Stimulated activated memory B cell treated with anti-CD40 and anti-IgM and Interleukin-4, amounts not matched to agents 10 μg/mL and 1 μg/mL and 100 μg/mL, for 72 hours (primary cell): ENCODE measurements around the gene TRPM2.
"Not testable (repeated sequence)": the region's sequence is repeated elsewhere in the genome, so short reads cannot be mapped to it uniquely, and the experiment has no call there.

Experiments used
- ATAC-seq: fragments of 150-1000 bp; cut with Tn5 transposase; 2 replicates; pipeline ENCODE4 v1.10.0; 2021
- H3K27ac Mint-ChIP-seq: one replicate; pipeline ENCODE4 v1.8.0; 2022; ENCODE audit warnings: mild to moderate bottlenecking, mixed read lengths
- H3K27me3 Mint-ChIP-seq: one replicate; pipeline ENCODE4 v1.8.0; 2022; ENCODE audit warnings: mixed read lengths
- H3K36me3 Mint-ChIP-seq: one replicate; pipeline ENCODE4 v1.8.0; 2022; ENCODE audit warnings: mixed read lengths
- H3K4me1 Mint-ChIP-seq: one replicate; pipeline ENCODE4 v1.8.0; 2022; ENCODE audit warnings: mixed read lengths
- H3K4me3 Mint-ChIP-seq: one replicate; pipeline ENCODE4 v1.8.0; 2022; ENCODE audit warnings: mild to moderate bottlenecking, moderate library complexity, mixed read lengths
- H3K9me3 Mint-ChIP-seq: one replicate; pipeline ENCODE4 v1.8.0; 2022; ENCODE audit warnings: mixed read lengths

TRPM2 gene

DNA sequence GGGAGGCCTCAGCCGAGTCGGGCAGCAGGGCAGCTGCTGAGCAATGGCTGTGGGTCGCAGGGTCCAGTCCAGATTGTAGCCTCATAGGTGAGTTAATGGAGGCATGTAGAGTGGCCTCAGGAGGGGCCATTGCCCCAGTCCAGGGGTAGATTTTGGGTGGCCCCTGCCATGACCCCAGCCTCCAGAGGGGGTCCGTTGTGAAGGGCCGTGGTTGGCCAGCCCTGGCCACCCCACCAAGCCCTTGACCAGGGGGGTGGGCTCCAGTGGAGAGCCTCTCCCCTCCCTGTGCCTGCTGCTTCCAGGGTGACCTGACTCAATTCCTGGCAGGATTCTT, 26.1 kb downstream of the TRPM2 start:
- H3K27me3 Mint-ChIP-seq: no peaks in the 10 kb centered on the region
- no peak overlapping the region for H3K4me3 Mint-ChIP-seq
- H3K4me1 Mint-ChIP-seq: peaks cover 22% of the 10 kb centered on the region
- peaks cover 38% of the 10 kb centered on the region for H3K36me3 Mint-ChIP-seq
- H3K9me3 Mint-ChIP-seq: peaks cover 19% of the 10 kb centered on the region
- no peak for ATAC-seq
- H3K27ac Mint-ChIP-seq: no peak overlapping the region

DNA sequence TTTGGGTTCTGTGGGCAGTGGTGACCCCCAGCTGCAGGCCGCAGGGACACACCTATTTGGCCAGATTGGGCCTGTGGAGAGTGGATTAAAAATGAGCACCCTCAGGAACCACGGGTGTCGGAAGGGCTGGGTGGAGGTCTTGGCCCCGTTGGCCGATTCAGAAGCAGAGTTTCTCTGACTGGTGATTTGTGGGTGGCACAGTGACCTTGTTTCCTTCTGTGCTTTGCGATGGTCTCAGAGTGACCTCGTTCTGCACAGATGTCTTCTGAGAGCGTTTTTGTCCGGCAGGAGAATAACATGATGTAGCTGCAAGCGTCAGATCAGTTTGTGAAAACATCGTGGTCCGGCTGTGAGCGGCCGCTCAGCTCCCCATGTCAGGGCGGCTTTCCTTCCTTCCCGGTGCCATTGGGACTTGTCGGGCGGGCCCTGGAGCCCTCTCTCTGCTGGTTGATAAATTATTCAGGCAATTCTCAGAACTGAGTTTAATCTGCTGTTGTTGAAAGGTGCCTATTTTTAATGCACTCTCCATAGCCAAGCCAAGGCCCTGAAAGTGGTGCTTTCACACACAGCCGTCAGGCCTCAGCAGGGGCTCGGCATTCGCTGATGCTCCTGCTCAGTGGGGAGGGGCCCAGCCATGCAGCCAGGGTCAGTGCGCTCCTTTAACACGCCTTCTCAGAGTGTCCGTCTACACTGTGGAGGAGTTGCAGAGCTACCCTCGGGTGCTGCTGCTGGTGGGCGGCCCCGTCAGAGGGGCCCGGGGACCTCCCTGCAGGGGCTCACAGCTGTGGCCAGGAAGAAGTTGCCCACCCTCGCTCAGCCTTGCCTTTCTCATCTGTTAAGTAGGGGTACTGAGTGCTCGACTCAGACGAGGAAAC, 26.8 kb downstream of the TRPM2 start:
- H3K27ac Mint-ChIP-seq: no peak overlapping the region
- no peaks in the 10 kb centered on the region for H3K27me3 Mint-ChIP-seq
- peaks cover 40% of the 10 kb centered on the region for H3K36me3 Mint-ChIP-seq
- H3K4me3 Mint-ChIP-seq: no peak overlapping the region
- no peak for ATAC-seq
- H3K4me1 Mint-ChIP-seq: peaks cover 16% of the 10 kb centered on the region
- peaks cover 16% of the 10 kb centered on the region for H3K9me3 Mint-ChIP-seq

DNA sequence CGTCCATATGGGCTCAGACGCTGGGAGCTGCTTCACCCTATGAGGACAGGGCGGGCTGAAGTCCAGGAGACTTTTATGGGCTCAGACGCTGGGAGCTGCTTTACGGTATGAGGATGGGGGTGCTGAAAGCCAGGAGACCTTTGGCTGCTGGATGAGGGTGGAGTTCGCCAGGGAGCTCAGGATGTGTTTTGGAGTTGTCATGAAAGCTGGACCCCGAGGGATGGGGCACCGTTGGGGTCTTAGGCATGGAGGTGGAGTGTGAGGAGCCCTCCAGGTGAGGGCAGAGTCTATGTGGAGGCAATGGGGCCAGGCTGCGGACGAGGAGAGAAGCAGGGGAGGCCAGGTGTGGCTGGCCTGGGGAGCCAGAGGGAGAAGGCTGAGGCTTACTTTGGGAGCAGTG, 27.5 kb downstream of the TRPM2 start:
- H3K36me3 Mint-ChIP-seq: peaks cover 41% of the 10 kb centered on the region
- no peaks in the 10 kb centered on the region for H3K27me3 Mint-ChIP-seq
- ATAC-seq: no peak
- peaks cover 20% of the 10 kb centered on the region for H3K9me3 Mint-ChIP-seq
- H3K4me1 Mint-ChIP-seq: peaks cover 9% of the 10 kb centered on the region
- H3K4me3 Mint-ChIP-seq: no peak overlapping the region
- no peak overlapping the region for H3K27ac Mint-ChIP-seq

DNA sequence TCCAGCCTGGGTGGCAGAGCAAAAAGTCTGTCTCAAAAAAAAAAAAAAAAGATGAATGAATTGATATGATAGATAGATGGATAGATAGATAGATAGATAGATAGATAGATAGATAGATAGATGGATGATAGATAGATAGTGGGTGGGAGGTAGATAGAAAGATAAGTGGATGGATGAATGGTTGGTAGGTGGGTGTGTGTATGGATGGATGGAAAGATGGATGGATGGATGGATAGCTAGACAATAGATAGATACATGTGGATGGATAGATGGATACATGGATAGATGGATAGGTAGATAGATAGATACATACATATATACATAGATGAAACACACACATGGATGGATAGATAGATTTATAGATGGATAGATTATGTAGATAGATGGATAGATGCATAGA, 28.5 kb downstream of the TRPM2 start:
- Mint-ChIP-seq H3K27me3 (no peaks in the 10 kb centered on the region), H3K4me3 (no peak overlapping the region), H3K9me3 (peaks cover 20% of the 10 kb centered on the region), H3K4me1 (peaks cover 3% of the 10 kb centered on the region), H3K36me3 (peaks cover 41% of the 10 kb centered on the region), H3K27ac (no peak overlapping the region)
- ATAC-seq: no peak

DNA sequence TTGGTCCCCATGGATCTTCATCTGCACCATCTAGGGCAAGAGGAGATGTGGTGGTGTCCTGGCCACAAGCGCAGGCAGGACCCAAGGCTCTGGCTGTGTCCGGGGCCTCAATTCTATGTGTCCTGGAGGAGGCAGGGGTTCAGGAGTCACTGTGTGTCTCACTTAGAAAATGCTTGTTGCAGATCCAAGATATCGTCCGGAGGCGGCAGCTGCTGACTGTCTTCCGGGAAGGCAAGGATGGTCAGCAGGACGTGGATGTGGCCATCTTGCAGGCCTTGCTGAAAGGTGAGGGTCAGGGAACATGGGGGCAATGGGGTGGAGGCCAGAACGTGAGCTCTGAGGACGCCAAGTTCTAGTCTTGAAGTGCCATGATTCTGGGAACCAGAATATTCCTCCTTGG, 29.1 kb downstream of the TRPM2 start:
- Mint-ChIP-seq H3K27me3 (no peaks in the 10 kb centered on the region), H3K9me3 (peaks cover 20% of the 10 kb centered on the region), H3K27ac (no peak overlapping the region), H3K36me3 (peaks cover 41% of the 10 kb centered on the region), H3K4me1 (no peaks in the 10 kb centered on the region), H3K4me3 (no peak overlapping the region)
- ATAC-seq: no peak

DNA sequence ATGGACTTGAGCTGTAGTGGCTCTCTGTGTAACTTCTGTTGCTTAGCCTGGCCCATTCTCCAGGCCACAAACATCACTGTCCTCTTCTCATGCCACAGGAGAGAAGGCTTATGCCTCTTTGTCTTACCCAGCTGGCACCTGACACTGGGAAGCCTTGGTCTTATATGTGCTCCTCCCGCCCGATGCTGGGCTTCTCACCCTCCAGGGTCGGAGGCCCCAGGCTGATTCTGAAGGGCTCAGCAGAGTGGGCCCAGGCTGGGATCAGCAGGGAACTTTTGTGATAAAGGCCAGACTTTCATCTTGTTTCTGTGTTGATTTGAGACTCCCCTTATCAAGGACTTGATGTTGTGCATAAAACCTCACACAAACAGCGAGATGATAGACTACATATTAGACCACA, 29.8 kb downstream of the TRPM2 start:
- Mint-ChIP-seq H3K4me3 (no peak overlapping the region), H3K9me3 (peaks cover 20% of the 10 kb centered on the region), H3K4me1 (no peaks in the 10 kb centered on the region), H3K27ac (no peak overlapping the region), H3K36me3 (peaks cover 41% of the 10 kb centered on the region), H3K27me3 (no peaks in the 10 kb centered on the region)
- no peak for ATAC-seq

DNA sequence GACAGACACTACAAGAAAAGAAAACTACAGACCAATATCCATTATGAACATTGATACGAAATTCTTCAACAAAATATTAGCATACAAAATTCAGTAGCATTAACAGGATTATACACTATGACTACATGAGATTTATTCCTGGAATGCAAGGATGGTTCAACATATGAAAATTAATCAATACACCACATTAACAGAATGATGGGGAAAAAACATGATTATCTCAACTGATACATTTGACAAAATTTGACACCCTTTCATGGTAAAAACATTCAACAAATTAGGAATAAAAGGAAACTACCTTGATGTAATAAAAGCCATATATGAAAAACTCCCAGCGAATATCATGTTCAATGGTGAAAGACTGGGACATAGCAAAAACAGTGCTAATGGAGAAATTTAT, 31.5 kb downstream of the TRPM2 start:
- H3K27me3 Mint-ChIP-seq: no peaks in the 10 kb centered on the region
- H3K4me1 Mint-ChIP-seq: no peaks in the 10 kb centered on the region
- no peak for ATAC-seq
- H3K36me3 Mint-ChIP-seq: peaks cover 41% of the 10 kb centered on the region
- no peak overlapping the region for H3K4me3 Mint-ChIP-seq
- H3K9me3 Mint-ChIP-seq: peaks cover 20% of the 10 kb centered on the region
- H3K27ac Mint-ChIP-seq: no peak overlapping the region

DNA sequence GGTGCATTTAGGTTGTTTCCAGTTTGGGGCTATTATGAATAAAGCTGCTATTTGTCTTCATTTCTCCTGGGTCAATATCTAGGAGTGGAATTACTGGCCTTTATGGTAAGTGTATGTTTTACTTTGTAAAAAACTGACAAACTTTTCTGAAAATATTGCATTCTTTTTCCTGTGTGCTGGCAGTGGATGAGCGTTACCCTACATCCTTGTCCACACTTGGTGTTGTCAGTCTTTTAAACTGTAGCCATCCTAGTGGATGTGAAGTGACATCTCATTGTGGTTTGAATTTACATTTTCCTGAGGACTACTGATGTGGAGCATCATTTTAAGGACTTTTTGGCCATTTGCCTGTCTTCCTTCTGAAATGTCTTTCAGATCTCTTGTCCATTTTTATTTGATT, 35.9 kb downstream of the TRPM2 start:
- H3K27ac Mint-ChIP-seq: no peak overlapping the region
- peaks cover 13% of the 10 kb centered on the region for H3K36me3 Mint-ChIP-seq
- no peaks in the 10 kb centered on the region for H3K27me3 Mint-ChIP-seq
- H3K4me3 Mint-ChIP-seq: no peak overlapping the region
- peaks cover 10% of the 10 kb centered on the region for H3K4me1 Mint-ChIP-seq
- H3K9me3 Mint-ChIP-seq: peaks cover 4% of the 10 kb centered on the region
- ATAC-seq: no peak

DNA sequence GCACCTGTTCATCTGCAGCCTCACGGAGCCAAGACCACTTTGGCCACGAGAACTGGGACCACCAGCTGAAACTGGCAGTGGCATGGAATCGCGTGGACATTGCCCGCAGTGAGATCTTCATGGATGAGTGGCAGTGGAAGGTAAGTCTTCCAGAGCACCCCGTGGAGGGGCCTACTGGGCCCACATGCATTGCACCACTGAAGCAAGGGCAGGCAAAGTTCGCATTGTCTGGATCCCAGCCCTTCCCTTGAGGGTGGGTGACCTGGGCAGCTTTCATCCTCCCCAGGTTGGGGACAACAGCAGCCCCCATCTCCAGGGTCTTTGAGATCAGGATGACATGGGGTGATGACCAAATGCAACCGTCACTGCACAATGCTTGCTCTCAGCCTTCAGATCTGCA, 37.5 kb downstream of the TRPM2 start:
- Mint-ChIP-seq H3K4me3 (no peak overlapping the region), H3K9me3 (no peaks in the 10 kb centered on the region), H3K36me3 (no peaks in the 10 kb centered on the region), H3K4me1 (peaks cover 10% of the 10 kb centered on the region), H3K27me3 (no peaks in the 10 kb centered on the region), H3K27ac (no peak overlapping the region)
- ATAC-seq: no peak

DNA sequence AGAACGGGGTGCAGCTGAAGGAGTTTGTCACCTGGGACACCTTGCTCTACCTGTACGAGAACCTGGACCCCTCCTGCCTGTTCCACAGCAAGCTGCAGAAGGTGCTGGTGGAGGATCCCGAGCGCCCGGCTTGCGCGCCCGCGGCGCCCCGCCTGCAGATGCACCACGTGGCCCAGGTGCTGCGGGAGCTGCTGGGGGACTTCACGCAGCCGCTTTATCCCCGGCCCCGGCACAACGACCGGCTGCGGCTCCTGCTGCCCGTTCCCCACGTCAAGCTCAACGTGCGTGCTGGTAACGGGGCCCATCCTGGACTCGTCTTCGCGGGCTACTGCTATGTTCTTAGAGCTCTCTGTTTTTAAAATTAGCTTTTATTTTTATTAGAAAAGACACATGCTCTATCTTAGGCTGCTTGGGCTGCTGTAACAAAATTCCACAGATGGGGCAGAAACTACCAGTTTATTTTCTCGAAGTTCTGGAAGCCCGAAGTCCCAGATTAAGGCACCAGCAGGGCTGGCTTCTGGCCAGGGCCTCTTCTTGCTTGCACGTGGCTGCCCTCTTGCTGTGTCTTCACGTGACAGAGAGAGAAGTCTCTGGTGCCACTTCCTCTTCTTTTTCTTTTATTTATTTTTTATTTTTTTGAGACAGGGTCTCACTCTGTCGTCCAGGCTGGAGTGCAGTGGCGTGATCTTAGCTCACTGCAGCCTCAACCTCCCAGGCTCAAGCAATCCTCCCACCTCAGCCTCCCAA, 38.1 kb downstream of the TRPM2 start:
- peak; percentile 45 for ATAC-seq
- H3K9me3 Mint-ChIP-seq: no peaks in the 10 kb centered on the region
- H3K36me3 Mint-ChIP-seq: no peaks in the 10 kb centered on the region
- H3K27ac Mint-ChIP-seq: peak overlapping the region; percentile 46
- H3K4me3 Mint-ChIP-seq: no peak overlapping the region
- H3K4me1 Mint-ChIP-seq: peaks cover 10% of the 10 kb centered on the region
- H3K27me3 Mint-ChIP-seq: no peaks in the 10 kb centered on the region

DNA sequence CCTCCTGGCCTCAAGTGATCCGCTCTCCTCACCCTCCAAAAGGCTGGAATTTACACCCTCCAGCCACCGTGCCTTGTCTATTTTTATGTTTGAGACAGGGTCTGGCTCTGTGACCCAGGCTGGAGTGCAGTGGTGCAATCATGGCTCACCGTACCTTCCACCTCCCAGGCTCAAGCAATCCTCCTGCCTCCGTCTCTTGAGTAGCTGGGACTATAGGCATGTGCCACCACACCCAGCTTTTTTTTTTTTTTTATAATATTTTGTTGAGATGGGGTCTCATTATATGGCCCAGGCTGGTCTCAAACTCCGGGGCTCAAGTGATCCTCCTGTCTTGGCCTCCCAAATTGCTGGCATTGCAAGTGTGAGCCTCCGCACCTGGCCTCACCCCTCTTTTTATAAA, 38.8 kb downstream of the TRPM2 start:
- no peak for ATAC-seq

DNA sequence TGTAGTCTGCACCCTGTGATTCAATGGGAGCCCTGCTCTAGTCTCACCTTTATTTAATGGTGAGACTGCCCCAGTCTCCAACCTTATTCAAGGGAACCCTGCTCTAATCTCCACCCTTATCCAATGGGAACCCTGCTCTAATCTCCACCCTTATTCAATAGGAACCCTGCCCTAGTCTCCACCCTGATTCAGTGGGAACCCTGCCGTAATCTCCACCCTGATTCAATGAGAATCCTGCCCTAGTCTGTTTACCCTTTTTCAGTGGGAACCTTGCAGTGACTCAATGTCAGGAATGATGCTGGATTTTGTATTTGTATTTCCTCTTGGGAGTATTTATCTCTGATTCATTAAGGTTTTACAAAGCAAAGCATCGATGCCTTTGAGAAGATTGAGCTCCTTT, 39.5 kb downstream of the TRPM2 start:
- no peaks in the 10 kb centered on the region for H3K9me3 Mint-ChIP-seq
- H3K36me3 Mint-ChIP-seq: no peaks in the 10 kb centered on the region
- peaks cover 10% of the 10 kb centered on the region for H3K4me1 Mint-ChIP-seq
- H3K27ac Mint-ChIP-seq: no peak overlapping the region
- H3K27me3 Mint-ChIP-seq: no peaks in the 10 kb centered on the region
- H3K4me3 Mint-ChIP-seq: no peak overlapping the region
- ATAC-seq: no peak

More for the DNA sequence above, 38.8 kb downstream of the TRPM2 start:
- Mint-ChIP-seq H3K4me3 (no peak overlapping the region), H3K4me1 (peaks cover 10% of the 10 kb centered on the region), H3K27me3 (no peaks in the 10 kb centered on the region), H3K27ac (peak overlapping the region; percentile 46), H3K36me3 (no peaks in the 10 kb centered on the region), H3K9me3 (no peaks in the 10 kb centered on the region)

DNA sequence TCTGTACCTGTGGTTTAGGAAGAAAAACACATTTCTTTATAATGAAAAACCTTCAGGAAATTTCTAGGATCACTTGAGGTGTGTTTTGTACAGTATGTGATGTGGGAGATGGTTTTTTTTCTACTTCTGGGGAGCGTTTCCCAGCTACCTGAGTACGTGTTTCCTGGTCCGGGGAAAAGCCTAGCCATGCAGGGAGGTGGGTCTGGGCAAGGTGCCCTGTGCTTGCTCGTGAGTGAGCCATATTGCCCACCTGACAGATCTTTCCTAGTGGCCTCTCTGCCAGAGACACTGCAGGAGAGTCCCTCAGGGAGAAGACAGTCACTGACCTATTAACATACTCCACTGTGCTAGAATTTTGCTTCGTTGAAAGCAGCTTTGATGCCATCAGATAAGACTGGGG, 41.3 kb downstream of the TRPM2 start:
- H3K27me3 Mint-ChIP-seq: no peaks in the 10 kb centered on the region
- peaks cover 10% of the 10 kb centered on the region for H3K4me1 Mint-ChIP-seq
- no peak overlapping the region for H3K27ac Mint-ChIP-seq
- no peak overlapping the region for H3K4me3 Mint-ChIP-seq
- ATAC-seq: no peak
- H3K36me3 Mint-ChIP-seq: no peaks in the 10 kb centered on the region
- no peaks in the 10 kb centered on the region for H3K9me3 Mint-ChIP-seq

DNA sequence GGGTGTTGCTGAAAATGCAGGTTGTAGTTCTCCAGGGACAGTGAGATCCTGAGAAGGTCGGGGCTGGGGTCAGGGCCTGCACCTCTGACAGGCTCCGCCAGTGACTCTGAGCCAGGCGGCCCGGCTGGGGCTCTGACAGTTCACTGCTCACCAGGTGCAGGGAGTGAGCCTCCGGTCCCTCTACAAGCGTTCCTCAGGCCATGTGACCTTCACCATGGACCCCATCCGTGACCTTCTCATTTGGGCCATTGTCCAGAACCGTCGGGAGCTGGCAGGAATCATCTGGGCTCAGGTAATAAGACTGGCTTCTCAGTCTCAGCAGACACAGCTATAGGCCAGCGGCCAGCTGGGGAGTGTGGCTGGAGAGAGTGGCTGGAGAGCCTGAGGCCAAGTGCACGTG, 41.8 kb downstream of the TRPM2 start:
- Mint-ChIP-seq H3K27me3 (no peaks in the 10 kb centered on the region), H3K4me1 (peaks cover 10% of the 10 kb centered on the region), H3K27ac (no peak overlapping the region), H3K36me3 (no peaks in the 10 kb centered on the region), H3K9me3 (no peaks in the 10 kb centered on the region), H3K4me3 (no peak overlapping the region)
- no peak for ATAC-seq

DNA sequence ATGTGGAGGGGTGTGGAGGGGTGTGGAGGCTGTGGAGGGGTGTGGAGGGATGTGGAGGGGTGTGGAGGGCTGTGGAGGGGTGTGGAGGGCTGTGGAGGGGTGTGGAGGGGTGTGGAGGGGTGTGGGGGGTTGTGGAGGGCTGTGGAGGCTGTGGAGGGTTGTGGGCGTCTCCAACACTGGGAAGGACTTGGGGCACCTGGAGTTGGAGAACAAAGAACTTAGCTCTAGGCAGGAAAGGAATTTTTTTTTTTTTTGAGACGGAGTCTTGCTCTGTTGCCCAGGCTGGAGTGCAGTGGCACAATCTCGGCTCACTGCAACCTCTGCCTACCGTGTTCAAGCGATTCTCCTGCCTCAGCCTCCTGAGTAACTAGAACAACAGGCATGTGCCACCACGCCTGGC, 43.4 kb downstream of the TRPM2 start:
- not testable (repeated sequence) for H3K27me3 Mint-ChIP-seq, H3K4me1 Mint-ChIP-seq, H3K27ac Mint-ChIP-seq, H3K4me3 Mint-ChIP-seq, H3K9me3 Mint-ChIP-seq, H3K36me3 Mint-ChIP-seq, ATAC-seq

DNA sequence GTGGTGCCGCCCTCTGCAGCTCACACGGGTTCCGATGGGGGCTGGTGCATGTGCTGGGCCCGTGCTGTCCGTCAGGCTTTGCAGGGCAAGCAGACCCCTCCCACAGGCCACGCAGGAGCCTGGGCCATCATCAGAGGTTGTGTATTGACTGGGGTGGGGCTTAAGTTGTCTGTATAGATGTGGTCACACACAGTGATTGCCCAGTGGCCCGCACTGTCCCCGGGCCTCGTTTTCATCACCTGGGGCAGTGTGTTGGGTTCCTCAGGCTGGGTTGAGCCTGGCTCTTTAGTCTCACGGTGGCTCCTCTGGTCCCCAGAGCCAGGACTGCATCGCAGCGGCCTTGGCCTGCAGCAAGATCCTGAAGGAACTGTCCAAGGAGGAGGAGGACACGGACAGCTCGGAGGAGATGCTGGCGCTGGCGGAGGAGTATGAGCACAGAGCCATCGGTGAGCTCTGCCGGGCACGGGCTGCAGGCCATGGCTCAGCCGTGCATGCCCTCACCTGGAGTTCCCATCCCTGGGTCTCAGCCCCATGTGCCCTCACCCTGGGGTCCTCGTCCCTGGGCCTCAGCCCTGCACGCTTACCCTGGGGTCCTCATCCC, 44.1 kb downstream of the TRPM2 start:
- no peaks in the 10 kb centered on the region for H3K4me1 Mint-ChIP-seq
- H3K27ac Mint-ChIP-seq: no peak overlapping the region
- no peaks in the 10 kb centered on the region for H3K9me3 Mint-ChIP-seq
- H3K27me3 Mint-ChIP-seq: no peaks in the 10 kb centered on the region
- no peak for ATAC-seq
- H3K36me3 Mint-ChIP-seq: no peaks in the 10 kb centered on the region
- no peak overlapping the region for H3K4me3 Mint-ChIP-seq
